ENCODE data around the gene DYNC2LI1.
A peak's percentile ranks its signal among the peaks of the same experiment; 100 is the strongest.

The DYNC2LI1 gene

GRCh38 chr2:43824951-43825493 is 51.2 kb downstream of the DYNC2LI1 start:
- H3K27me3 ChIP-seq (ENCODE audit: insufficient read depth, poor library complexity, severe bottlenecking): no peaks in the 10 kb centered on the region
- H3K9me3 ChIP-seq (ENCODE audit: severe bottlenecking): no peaks in the 10 kb centered on the region
- no peak overlapping the region for H3K4me3 ChIP-seq (ENCODE audit: severe bottlenecking)
- no peak for TF ChIP-seq CTCF (IDR thresholded peaks at IDR 0.05; ENCODE audit: poor library complexity, severe bottlenecking)
- no peaks in the 10 kb centered on the region for H3K36me3 ChIP-seq (ENCODE audit: low read depth)
- DNase-seq (ENCODE audit: low spot score) (no peak), ATAC-seq (ENCODE audit: low read depth) (no peak)
- H3K4me1 ChIP-seq (ENCODE audit: insufficient read depth, poor library complexity, severe bottlenecking): no peaks in the 10 kb centered on the region
- no peak overlapping the region for H3K27ac ChIP-seq (ENCODE audit: poor library complexity, severe bottlenecking)

- Histone ChIP-seq H3K36me3 (ENCODE audit: low read depth) (no peaks in the 10 kb centered on the region), H3K9me3 (ENCODE audit: severe bottlenecking) (no peaks in the 10 kb centered on the region), H3K4me3 (ENCODE audit: severe bottlenecking) (no peak overlapping the region), H3K27me3 (ENCODE audit: insufficient read depth, poor library complexity, severe bottlenecking) (peaks cover 6% of the 10 kb centered on the region), H3K27ac (ENCODE audit: poor library complexity, severe bottlenecking) (no peak overlapping the region), H3K4me1 (ENCODE audit: insufficient read depth, poor library complexity, severe bottlenecking) (no peaks in the 10 kb centered on the region)
- no peak for TF ChIP-seq CTCF (IDR thresholded peaks at IDR 0.05; ENCODE audit: poor library complexity, severe bottlenecking)
- ATAC-seq (ENCODE audit: low read depth): no peak
- no peak for DNase-seq (ENCODE audit: low spot score)
These were observed 52.0 kb downstream of the DYNC2LI1 start for GRCh38 chr2:43825841-43826240.

- ATAC-seq (ENCODE audit: low read depth) (no peak), DNase-seq (ENCODE audit: low spot score) (no peak)
- H3K4me3 ChIP-seq (ENCODE audit: severe bottlenecking): no peak overlapping the region
- H3K36me3 ChIP-seq (ENCODE audit: low read depth): no peaks in the 10 kb centered on the region
- H3K27me3 ChIP-seq (ENCODE audit: insufficient read depth, poor library complexity, severe bottlenecking): peaks cover 13% of the 10 kb centered on the region
- no peak for TF ChIP-seq CTCF (IDR thresholded peaks at IDR 0.05; ENCODE audit: poor library complexity, severe bottlenecking)
- no peaks in the 10 kb centered on the region for H3K4me1 ChIP-seq (ENCODE audit: insufficient read depth, poor library complexity, severe bottlenecking)
- H3K9me3 ChIP-seq (ENCODE audit: severe bottlenecking): no peaks in the 10 kb centered on the region
- no peak overlapping the region for H3K27ac ChIP-seq (ENCODE audit: poor library complexity, severe bottlenecking)
These were observed 52.7 kb downstream of the DYNC2LI1 start for GRCh38 chr2:43826305-43827250.

- H3K36me3 ChIP-seq (ENCODE audit: low read depth): no peaks in the 10 kb centered on the region
- no peak overlapping the region for H3K4me3 ChIP-seq (ENCODE audit: severe bottlenecking)
- H3K9me3 ChIP-seq (ENCODE audit: severe bottlenecking): no peaks in the 10 kb centered on the region
- TF ChIP-seq CTCF (IDR thresholded peaks at IDR 0.05; ENCODE audit: poor library complexity, severe bottlenecking): no peak
- H3K4me1 ChIP-seq (ENCODE audit: insufficient read depth, poor library complexity, severe bottlenecking): no peaks in the 10 kb centered on the region
- peak; percentile 54 for ATAC-seq (ENCODE audit: low read depth)
- H3K27ac ChIP-seq (ENCODE audit: poor library complexity, severe bottlenecking): no peak overlapping the region
- no peak for DNase-seq (ENCODE audit: low spot score)
- H3K27me3 ChIP-seq (ENCODE audit: insufficient read depth, poor library complexity, severe bottlenecking): peaks cover 13% of the 10 kb centered on the region
These were observed 57.9 kb downstream of the DYNC2LI1 start for GRCh38 chr2:43831543-43832294.

Data from RWPE2 (cell line).